HG03196 (cell line): Measurements from ENCODE around the gene CEP170.

ENCODE experiments used
- ATAC-seq: cut with Tn5 transposase; IDR thresholded peaks from one replicate; pipeline ENCODE4 v1.9.1; 2021; ENCODE audit not compliant: unreplicated experiment

The CEP170 gene

GRCh38 chr1:243268751-243269460 lies 13.8 kb upstream of the CEP170 start:
- no peak for ATAC-seq

GRCh38 chr1:243267914-243268653 lies 13.0 kb upstream of the CEP170 start:
- ATAC-seq: no peak

DNA sequence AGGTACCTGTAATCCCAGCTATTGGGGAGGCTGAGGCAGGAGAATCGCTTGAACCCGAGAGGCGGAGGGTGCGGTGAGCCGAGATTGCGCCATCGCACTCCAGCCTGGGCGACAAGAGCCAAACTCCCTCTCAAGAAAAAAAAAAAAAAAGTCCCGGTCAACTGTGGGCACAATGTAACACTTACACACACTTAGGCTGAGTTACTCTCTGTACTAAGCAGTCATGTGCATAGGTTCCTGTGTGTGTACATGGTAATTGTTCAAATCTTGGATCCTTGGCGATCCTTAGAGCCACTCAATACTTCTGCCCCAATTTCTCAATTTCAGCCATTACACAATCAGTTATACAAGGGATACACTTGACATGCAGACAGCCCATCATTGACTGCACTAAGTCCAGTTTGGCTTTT lies 12.4 kb upstream of the CEP170 start:
- no peak for ATAC-seq

DNA sequence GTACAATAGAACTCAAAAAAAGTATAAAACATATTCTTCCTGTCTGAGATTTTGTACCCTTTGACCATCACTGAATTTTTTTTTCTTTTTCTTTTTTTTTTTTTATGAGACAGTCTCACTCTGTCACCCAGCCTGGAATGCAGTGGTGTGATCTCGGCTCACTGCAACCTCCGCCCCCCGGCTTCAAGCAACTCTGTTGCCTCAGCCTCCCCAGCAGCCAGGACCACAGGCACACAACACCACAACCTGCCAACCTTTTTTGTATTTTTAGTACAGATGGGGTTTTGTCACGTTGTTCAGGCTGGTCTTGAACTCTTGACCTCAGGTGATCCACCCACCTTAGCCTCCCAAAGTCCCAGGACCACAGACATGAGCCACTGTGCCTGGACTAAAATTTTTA lies 11.2 kb upstream of the CEP170 start:
- no peak for ATAC-seq

GRCh38 chr1:243264717-243265116 lies 9.6 kb upstream of the CEP170 start:
- ATAC-seq: no peak

- no peak for ATAC-seq
These were observed 6.3 kb upstream of the CEP170 start for GRCh38 chr1:243261390-243261789.

DNA sequence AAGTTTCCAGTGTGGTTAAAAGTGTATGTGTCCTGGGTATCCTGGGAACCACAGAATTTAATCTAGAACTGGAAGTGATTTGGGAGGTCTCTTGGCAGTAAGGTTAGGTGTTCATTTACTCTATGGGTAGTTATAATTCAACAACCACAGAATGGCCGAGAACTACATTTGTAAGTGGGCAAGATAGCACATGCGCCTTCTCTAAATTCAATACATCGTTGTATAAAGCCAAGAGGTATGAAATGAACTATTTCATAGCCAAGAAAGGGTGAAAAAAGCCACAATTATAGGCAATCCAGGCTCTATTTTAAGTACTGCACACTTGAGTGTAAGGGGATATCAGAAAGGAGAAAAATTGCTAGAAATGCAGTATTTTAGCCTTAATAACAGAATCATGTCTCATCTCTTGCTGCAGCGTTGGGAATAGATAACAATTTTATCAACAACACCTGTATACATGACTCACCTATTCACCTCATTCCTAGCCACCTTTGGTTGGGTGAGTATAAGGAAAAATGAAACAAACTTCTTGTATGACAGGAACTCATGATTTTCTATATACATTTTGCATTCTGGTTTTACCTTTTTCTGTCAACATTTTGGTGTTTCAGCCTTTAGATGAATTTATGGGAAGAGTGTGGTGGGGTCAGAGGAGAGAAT lies 5.3 kb upstream of the CEP170 start:
- no peak for ATAC-seq

- no peak for ATAC-seq
These were observed 3.6 kb upstream of the CEP170 start for GRCh38 chr1:243258731-243259130.

DNA sequence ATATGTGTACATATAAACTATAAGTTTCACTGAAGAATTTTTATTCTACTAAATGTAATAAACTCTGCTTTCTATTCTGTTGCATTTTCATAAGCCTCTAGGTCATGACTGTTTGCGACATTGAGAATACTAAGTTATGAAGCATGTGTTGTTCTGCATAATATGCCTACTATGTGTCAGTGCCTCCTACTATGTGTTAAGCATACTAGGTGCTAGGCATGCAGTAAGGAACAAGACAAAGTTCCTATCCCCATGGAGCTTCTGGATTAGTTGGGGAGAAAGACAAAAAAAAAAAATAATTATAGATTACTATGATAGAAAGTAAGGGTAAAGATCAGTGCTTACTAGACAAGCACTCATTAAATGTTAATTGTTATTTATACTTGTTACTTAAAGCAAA lies 2.1 kb upstream of the CEP170 start:
- ATAC-seq: no peak

DNA sequence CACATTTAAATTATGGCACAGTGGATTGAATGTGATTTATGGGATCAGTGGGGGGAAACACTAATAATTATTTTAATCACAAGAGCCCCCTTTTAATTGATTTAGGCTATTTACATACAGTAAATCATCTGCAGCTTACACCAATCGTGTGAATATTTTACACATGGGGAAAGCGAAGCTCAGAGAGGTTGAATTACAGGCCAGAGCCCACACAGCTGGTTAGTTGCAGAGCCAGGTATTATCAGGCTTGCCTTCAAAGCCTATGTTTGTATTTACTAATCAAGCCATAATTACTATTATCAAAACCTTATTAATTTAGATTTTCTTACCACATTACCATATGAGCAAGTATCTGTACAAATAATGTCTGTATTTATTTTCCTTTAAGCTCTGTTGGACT lies 1.5 kb upstream of the CEP170 start:
- no peak for ATAC-seq

DNA sequence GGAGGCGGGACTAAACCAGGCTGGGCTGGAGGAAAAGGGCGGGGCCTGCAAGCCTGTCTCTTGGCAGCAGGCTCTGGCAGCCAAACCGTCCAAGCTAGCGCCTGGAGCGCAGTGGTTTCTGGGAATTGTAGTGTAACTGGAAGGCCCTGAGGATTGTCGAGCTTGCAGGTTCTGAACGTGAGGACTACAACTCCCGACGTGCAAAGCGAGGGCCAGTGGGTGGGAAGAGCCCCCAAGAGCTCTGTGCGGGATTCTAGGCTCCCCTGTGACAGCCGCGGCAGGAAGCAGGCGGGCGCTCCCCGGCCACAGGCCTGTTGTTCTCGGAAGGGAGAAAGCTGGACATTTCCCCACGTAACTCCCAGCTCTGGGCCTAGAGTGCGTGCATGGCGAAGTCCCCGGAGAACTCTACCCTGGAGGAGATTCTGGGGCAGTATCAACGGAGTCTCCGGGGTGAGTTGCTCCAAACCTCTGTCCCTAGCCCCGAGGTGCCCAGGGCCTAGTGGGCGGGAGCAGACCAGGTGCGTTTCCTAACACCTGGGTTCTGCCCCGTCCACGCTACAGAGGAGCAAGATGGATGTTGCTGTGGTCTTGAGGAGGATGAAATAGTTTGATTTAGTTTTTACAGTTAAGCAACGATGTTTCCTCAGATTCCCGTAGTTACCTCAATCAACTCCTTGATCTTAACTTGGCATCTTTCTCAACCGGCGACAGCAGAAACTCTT lies 871 bp upstream of the CEP170 start, which contains the start of gene SDCCAG8:
Gene SDCCAG8, plus strand, starts transcription at position 251 of the 722 bp plus-strand sequence. Its CDS starts 133 bp downstream, at position 384.
- peak; percentile 80 for ATAC-seq

GRCh38 chr1:243254233-243254926 lies 701 bp downstream of the CEP170 start:
- ATAC-seq: peak; percentile 23

- ATAC-seq: no peak
These were observed 1.2 kb downstream of the CEP170 start for GRCh38 chr1:243253926-243254232.

DNA sequence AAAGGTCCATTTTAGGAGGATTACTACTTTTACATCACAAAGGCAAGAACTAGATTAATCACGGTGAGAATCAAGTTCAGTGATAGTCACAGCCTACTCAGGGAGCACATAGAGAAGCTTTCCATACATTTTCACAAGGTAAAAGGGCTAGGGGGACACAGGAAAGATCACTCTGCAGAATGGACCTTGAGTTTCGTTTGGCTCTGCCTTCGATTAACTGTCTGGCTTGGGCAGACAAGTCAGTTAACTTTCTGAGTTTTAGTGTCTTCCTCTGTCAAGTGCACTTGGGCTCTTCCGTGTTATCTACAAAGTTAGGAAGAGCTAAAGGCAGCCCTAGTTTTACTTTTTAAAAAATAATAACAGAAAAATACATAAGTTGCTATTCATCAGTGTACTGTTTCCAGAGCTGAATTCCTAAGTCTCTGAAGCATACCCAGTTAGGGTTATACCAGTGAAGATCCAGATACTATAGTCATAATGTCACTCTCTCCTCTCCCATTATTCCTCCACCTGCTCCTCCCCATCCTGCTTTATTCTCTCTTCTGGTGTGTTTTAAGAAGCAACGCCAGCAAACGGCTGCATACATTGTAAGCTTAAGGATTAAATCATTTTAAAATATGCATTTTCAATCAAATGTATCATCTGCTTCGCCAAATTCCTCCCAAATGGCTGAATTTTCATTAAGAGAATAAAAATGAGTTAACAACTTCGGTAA lies 1.7 kb downstream of the CEP170 start:
- no peak for ATAC-seq

- no peak for ATAC-seq
These were observed 3.5 kb downstream of the CEP170 start for GRCh38 chr1:243251539-243251938.

DNA sequence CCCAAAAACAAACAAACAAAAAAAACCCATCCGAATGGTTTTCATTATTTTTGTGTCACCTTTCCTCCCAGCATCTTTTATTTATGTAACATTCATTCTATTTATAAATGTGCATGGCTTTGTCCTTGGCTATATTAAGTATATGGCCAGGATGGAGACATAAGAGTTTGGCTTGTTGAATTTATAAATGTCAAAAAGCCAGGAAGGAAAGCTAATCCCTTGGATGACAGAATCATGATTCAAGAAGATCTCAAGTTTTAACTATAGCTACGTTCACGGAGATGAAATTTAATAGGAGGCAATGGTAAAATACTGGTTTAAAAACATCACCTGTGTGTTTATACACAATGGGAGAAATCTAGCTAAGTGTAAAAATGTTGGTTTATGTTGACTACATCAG lies 5.0 kb downstream of the CEP170 start:
- ATAC-seq: no peak

DNA sequence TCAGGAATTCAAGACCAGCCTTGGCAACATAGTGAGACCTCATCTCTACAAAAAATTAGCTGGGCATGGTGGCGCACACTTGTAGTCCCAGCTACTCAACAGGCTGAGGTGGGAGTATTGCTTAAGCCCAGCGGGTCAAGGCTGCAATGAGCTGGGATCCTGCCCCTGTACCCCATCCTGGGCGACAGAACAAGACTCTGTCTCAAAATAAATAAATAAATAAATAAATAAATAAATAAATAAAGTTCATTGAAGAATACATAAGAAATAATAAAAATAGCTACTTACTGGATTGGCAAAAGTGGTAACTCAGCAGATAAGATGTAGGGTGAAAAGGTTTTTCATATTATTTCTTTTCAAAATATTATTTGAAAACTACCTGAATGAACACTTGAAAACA lies 5.9 kb downstream of the CEP170 start:
- ATAC-seq: no peak

DNA sequence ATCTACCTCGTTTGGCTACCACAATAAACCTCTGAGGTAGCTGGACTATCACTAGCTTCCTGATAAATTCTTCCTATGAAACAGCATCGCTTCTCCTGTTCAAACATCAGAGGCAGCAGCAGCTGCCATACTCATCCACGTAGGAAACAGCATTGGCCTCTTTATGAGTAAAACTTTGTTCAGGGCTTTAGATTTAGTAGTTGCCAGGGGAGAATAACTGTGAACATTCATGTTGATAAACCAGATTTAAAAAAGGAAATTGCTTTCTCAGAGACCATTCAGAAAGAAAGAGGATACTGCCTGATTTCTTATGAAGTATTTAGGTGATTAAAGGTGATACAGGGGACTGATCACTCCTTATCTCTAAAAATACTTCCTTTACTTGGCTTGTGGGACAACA lies 7.2 kb downstream of the CEP170 start:
- ATAC-seq: no peak

- no peak for ATAC-seq
These were observed 8.2 kb downstream of the CEP170 start for GRCh38 chr1:243246916-243247315.

DNA sequence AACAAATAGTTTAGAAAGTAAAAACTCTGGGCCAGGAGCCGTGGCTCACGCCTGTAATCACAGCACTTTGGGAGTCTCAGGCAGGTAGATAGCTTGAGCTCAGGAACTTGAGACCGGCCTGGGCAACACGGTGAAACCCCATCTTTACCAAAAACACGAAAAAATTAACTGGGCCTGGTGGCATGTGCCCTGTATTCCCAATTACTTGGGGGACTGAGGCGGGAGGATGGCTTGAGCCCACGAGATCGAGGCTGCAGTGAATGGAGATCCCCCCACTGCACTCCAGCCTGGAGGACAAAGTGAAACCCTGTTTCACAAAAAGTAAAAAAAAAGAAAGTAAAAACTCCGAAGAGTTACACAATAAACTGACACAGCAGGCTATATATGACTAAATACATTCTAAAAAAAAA lies 10.6 kb downstream of the CEP170 start:
- ATAC-seq: no peak
